ENCODE data around the gene SLC44A4. TPM values are rescaled to one million over a fixed set of nuclear protein-coding genes. Genes with fewer than 3 reads are reported as not detected.

SLC44A4 gene
- total and polyA plus RNA-seq, 4 experiments from 2014 or later = 0.11 TPM; not detected in 3

Other genes starting within 250 kb of the SLC44A4 start
Only the 30 nearest of the 35 such genes appear.
- 10 to 100 TPM; 25.1 to 25.5 TPM for gene GPANK1, start 214.0 kb downstream of the SLC44A4 start, total RNA-seq
- gene GPANK1, start 214.0 kb downstream of the SLC44A4 start, polyA plus RNA-seq = 10 to 100 TPM; 16.7 to 19.5 TPM
- 100 to 1,000 TPM; 141 to 148 TPM for gene CSNK2B, start 212.9 kb downstream of the SLC44A4 start, total RNA-seq
- gene CSNK2B, start 212.9 kb downstream of the SLC44A4 start, polyA plus RNA-seq = 100 to 1,000 TPM; 183 to 232 TPM
- 10 to 100 TPM; 39.3 to 39.8 TPM for gene LY6G5B, start 209.0 kb downstream of the SLC44A4 start, total RNA-seq
- under 1 TPM in 1 of 2 donors, not detected in 1; 0.98 TPM for gene LY6G5B, start 209.0 kb downstream of the SLC44A4 start, polyA plus RNA-seq
- gene LY6G5C, start 197.9 kb downstream of the SLC44A4 start, total RNA-seq = 1 to 10 TPM; 4.4 to 4.5 TPM
- 10 to 100 TPM in 1 of 2 donors, 1 to 10 TPM in 1; 8.9 to 11.8 TPM for gene LY6G5C, start 197.9 kb downstream of the SLC44A4 start, polyA plus RNA-seq
- gene ABHD16A, start 175.7 kb downstream of the SLC44A4 start, total RNA-seq = 10 to 100 TPM; 66.0 to 69.2 TPM
- 10 to 100 TPM; 35.9 to 46.8 TPM for gene ABHD16A, start 175.7 kb downstream of the SLC44A4 start, polyA plus RNA-seq
- gene LY6G6F, start 172.1 kb downstream of the SLC44A4 start, total RNA-seq = not detected
- not detected for gene LY6G6F, start 172.1 kb downstream of the SLC44A4 start, polyA plus RNA-seq
- gene LY6G6D, start 163.6 kb downstream of the SLC44A4 start, total RNA-seq = not detected
- gene LY6G6D, start 163.6 kb downstream of the SLC44A4 start, polyA plus RNA-seq = not detected
- not detected for gene LY6G6C, start 157.3 kb downstream of the SLC44A4 start, total RNA-seq
- gene LY6G6C, start 157.3 kb downstream of the SLC44A4 start, polyA plus RNA-seq = not detected
- not detected for gene MPIG6B, start 155.6 kb downstream of the SLC44A4 start, total RNA-seq
- gene MPIG6B, start 155.6 kb downstream of the SLC44A4 start, polyA plus RNA-seq = not detected
- gene DDAH2, start 149.7 kb downstream of the SLC44A4 start, total RNA-seq = 1 to 10 TPM; 5.4 to 7.4 TPM
- gene DDAH2, start 149.7 kb downstream of the SLC44A4 start, polyA plus RNA-seq = 10 to 100 TPM; 16.4 to 19.8 TPM
- 10 to 100 TPM; 91.0 to 98.3 TPM for gene CLIC1, start 142.5 kb downstream of the SLC44A4 start, total RNA-seq
- gene CLIC1, start 142.5 kb downstream of the SLC44A4 start, polyA plus RNA-seq = 100 to 1,000 TPM; 462 to 601 TPM
- gene MSH5, start 139.0 kb downstream of the SLC44A4 start, total RNA-seq = 10 to 100 TPM; 11.4 to 12.1 TPM
- gene MSH5, start 139.0 kb downstream of the SLC44A4 start, polyA plus RNA-seq = 1 to 10 TPM in 1 of 2 donors, under 1 TPM in 1; 0.95 to 3.2 TPM
- gene SAPCD1, start 116.3 kb downstream of the SLC44A4 start, total RNA-seq = 1 to 10 TPM; 2.7 to 3.7 TPM
- under 1 TPM in 1 of 2 donors, not detected in 1; 0.89 TPM for gene SAPCD1, start 116.3 kb downstream of the SLC44A4 start, polyA plus RNA-seq
- 1 to 10 TPM; 1.0 to 1.7 TPM for gene VWA7, start 101.7 kb downstream of the SLC44A4 start, total RNA-seq
- gene VWA7, start 101.7 kb downstream of the SLC44A4 start, polyA plus RNA-seq = 1 to 10 TPM in 1 of 2 donors, under 1 TPM in 1; 1.00 to 2.5 TPM
- gene VARS1, start 83.2 kb downstream of the SLC44A4 start, total RNA-seq = 10 to 100 TPM; 39.6 to 46.8 TPM
- 10 to 100 TPM; 43.4 to 45.9 TPM for gene VARS1, start 83.2 kb downstream of the SLC44A4 start, polyA plus RNA-seq
- gene LSM2, start 72.0 kb downstream of the SLC44A4 start, total RNA-seq = 10 to 100 TPM; 30.0 to 34.6 TPM
- gene LSM2, start 72.0 kb downstream of the SLC44A4 start, polyA plus RNA-seq = 10 to 100 TPM; 67.4 to 80.4 TPM
- gene HSPA1L, start 63.7 kb downstream of the SLC44A4 start, total RNA-seq = 1 to 10 TPM; 8.2 to 8.3 TPM
- gene HSPA1L, start 63.7 kb downstream of the SLC44A4 start, polyA plus RNA-seq = 1 to 10 TPM; 1.1 to 4.4 TPM
- gene HSPA1A, start 63.5 kb downstream of the SLC44A4 start, total RNA-seq = 10 to 100 TPM; 69.9 to 71.5 TPM
- 10 to 100 TPM; 14.6 to 71.9 TPM for gene HSPA1A, start 63.5 kb downstream of the SLC44A4 start, polyA plus RNA-seq
- gene HSPA1B, start 51.3 kb downstream of the SLC44A4 start, total RNA-seq = 10 to 100 TPM; 58.0 to 60.8 TPM
- gene HSPA1B, start 51.3 kb downstream of the SLC44A4 start, polyA plus RNA-seq = 1 to 10 TPM; 1.9 to 5.3 TPM
- 10 to 100 TPM; 19.6 to 21.1 TPM for gene NEU1, start 16.2 kb downstream of the SLC44A4 start, total RNA-seq
- gene NEU1, start 16.2 kb downstream of the SLC44A4 start, polyA plus RNA-seq = 10 to 100 TPM; 22.5 to 23.4 TPM
- 10 to 100 TPM; 79.1 to 82.1 TPM for gene EHMT2, start 18.7 kb upstream of the SLC44A4 start, total RNA-seq
- gene EHMT2, start 18.7 kb upstream of the SLC44A4 start, polyA plus RNA-seq = 10 to 100 TPM; 24.1 to 47.9 TPM
- 1 to 10 TPM; 2.4 to 2.5 TPM for gene ZBTB12, start 23.1 kb upstream of the SLC44A4 start, total RNA-seq
- not detected for gene ZBTB12, start 23.1 kb upstream of the SLC44A4 start, polyA plus RNA-seq
- 1 to 10 TPM; 2.1 to 3.2 TPM for gene C2, start 48.7 kb upstream of the SLC44A4 start, total RNA-seq
- gene C2, start 48.7 kb upstream of the SLC44A4 start, polyA plus RNA-seq = not detected
- gene CFB, start 67.1 kb upstream of the SLC44A4 start, total RNA-seq = under 1 TPM in 1 of 2 experiments, not detected in 1; 0.64 TPM
- not detected for gene CFB, start 67.1 kb upstream of the SLC44A4 start, polyA plus RNA-seq
- gene NELFE, start 80.0 kb upstream of the SLC44A4 start, total RNA-seq = 10 to 100 TPM; 45.8 to 49.0 TPM
- gene NELFE, start 80.0 kb upstream of the SLC44A4 start, polyA plus RNA-seq = 10 to 100 TPM; 67.0 to 78.5 TPM
- 100 to 1,000 TPM; 117 to 119 TPM for gene SKIC2, start 80.2 kb upstream of the SLC44A4 start, total RNA-seq
- gene SKIC2, start 80.2 kb upstream of the SLC44A4 start, polyA plus RNA-seq = 10 to 100 TPM; 21.8 to 23.0 TPM
- gene DXO, start 93.1 kb upstream of the SLC44A4 start, total RNA-seq = 10 to 100 TPM; 27.8 to 30.3 TPM
- 10 to 100 TPM; 10.8 to 11.7 TPM for gene DXO, start 93.1 kb upstream of the SLC44A4 start, polyA plus RNA-seq
- 1 to 10 TPM; 6.7 to 9.8 TPM for gene C4A, start 103.1 kb upstream of the SLC44A4 start, total RNA-seq
- gene C4A, start 103.1 kb upstream of the SLC44A4 start, polyA plus RNA-seq = under 1 TPM in 1 of 2 donors, not detected in 1; 0.17 TPM
- gene C4B, start 135.8 kb upstream of the SLC44A4 start, total RNA-seq = 1 to 10 TPM; 5.0 to 5.8 TPM
- under 1 TPM in 1 of 2 donors, not detected in 1; 0.36 TPM for gene C4B, start 135.8 kb upstream of the SLC44A4 start, polyA plus RNA-seq
- under 1 TPM; 0.39 to 0.61 TPM for gene CYP21A2, start 159.4 kb upstream of the SLC44A4 start, total RNA-seq
- not detected for gene CYP21A2, start 159.4 kb upstream of the SLC44A4 start, polyA plus RNA-seq